GM12873 (cell line): ENCODE data around the gene CLDN19.

Experiments used
- CTCF ChIP-seq: IDR thresholded peaks from 2 replicates; pipeline ENCODE4 v1.5.1; 2012; ENCODE audit warnings: low read depth, mild to moderate bottlenecking, moderate library complexity, low read length, control low read depth; ENCODE audit not compliant: insufficient read depth; ENCODE audit errors: missing control alignments

CLDN19 gene

DNA sequence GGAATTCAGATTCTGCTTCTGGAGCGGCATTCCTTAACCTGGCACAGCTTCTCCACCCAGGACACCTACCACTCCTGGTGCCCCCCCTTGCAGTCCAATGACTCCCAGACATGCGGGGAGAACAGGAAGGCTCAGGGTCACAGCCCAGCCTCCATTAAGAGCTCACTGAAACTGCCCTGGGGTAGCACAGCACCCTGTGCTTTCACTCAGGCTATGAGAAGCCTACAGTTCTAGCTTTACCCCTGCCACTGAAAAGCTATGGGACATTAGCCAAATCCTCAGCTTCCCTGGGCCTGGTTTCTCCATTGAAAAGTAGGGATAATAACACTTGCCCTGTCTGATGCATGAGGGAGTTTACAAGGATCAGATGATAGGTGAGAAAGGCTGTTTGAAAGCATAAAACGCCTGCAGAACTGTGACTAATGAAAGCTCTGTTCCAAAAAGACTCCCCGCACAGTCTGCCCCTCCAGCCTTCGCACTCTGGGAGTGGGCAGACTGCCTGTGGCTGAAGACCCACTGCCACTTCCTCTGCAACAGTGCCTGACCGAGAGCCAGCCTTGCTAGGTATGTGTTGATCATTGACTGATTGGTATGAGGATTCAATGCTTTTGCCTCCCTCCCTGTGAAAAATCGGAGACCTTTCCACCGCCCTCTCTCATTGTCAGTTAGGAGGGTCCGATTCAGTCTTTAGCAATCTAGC lies 2.7 kb upstream of the CLDN19 start:
- no peak for TF ChIP-seq CTCF

DNA sequence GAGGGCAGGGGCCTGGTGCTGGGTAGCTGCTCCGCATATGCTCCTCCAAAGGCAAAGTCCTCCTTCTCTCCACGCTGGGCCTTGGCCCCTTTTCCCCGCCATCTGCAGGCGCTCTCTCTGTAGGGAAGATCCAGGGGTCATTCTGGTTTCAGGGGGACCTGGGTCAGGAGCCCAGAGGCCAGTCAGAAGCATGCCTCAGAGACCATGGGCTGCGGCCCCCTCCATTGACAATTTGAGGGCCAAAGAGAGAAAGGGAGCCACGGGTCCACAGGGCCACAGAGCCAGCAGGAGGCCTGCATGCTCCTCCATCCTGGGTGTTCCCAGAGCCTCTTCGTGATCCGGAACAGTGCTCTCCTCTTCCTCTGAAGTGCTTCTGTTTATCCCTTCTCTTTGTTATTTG lies 2.1 kb upstream of the CLDN19 start:
- TF ChIP-seq CTCF = no peak

DNA sequence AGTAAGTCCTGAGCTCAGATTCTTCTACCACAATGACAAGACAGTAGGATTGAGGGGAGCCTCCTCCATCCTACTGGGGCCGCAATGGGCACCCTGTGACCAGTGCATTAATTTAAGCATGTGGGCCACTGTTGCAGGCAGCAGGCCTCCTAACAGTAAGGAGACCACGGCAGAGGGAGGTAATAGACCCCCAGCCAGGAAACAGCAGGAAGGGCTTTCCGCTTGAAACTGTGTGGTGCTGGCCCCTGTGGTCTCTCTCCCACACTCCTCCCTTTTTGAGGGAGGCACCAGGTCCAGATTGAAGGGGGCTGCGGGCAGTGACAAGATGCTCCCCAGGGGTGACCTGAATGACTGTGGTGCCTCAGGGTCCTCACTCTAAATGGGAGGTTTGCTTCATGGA lies 1.7 kb upstream of the CLDN19 start:
- TF ChIP-seq CTCF = no peak

- no peak for TF ChIP-seq CTCF
Observed at GRCh38 chr1:42740851-42741580, 980 bp upstream of the CLDN19 start.

- TF ChIP-seq CTCF = no peak
Observed at GRCh38 chr1:42738678-42739226, 1.3 kb downstream of the CLDN19 start.

GRCh38 chr1:42737986-42738677 lies 1.9 kb downstream of the CLDN19 start:
- TF ChIP-seq CTCF = no peak

- peak; percentile 19 for TF ChIP-seq CTCF
Observed at GRCh38 chr1:42737257-42737656, 2.8 kb downstream of the CLDN19 start.
